Measurements from ENCODE around the gene PTPRT. TPM values are rescaled to one million over a fixed set of nuclear protein-coding genes. Genes with fewer than 3 reads are reported as not detected.

PTPRT gene
- total and polyA plus RNA-seq, 11 donors = 0.04 to 2.5 (median 0.25) TPM; not detected in 2

DNA sequence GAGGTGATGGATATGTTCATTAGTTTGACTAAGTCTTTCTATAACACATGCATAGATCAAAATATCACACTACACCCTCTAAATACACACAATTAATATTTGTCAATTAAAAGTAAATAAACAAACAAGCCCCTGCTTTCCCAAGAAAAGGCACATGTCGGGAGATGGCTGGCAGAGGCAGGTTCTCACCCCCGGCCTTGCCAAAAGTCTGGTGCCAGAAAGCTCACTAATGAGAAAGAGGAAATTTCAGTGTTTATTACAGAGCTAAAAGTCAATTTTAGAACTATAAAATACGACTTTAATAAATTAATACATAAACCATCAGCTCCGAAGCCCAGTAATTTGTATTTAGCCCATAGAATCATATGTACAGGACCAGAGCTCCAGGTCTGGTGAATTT is 404.7 kb downstream of the PTPRT start:
- DNase-seq (no peak), ATAC-seq (no peak)
- no peak for TF ChIP-seq POLR2A (IDR thresholded peaks at IDR 0.05)
- TF ChIP-seq, protein P1, sequence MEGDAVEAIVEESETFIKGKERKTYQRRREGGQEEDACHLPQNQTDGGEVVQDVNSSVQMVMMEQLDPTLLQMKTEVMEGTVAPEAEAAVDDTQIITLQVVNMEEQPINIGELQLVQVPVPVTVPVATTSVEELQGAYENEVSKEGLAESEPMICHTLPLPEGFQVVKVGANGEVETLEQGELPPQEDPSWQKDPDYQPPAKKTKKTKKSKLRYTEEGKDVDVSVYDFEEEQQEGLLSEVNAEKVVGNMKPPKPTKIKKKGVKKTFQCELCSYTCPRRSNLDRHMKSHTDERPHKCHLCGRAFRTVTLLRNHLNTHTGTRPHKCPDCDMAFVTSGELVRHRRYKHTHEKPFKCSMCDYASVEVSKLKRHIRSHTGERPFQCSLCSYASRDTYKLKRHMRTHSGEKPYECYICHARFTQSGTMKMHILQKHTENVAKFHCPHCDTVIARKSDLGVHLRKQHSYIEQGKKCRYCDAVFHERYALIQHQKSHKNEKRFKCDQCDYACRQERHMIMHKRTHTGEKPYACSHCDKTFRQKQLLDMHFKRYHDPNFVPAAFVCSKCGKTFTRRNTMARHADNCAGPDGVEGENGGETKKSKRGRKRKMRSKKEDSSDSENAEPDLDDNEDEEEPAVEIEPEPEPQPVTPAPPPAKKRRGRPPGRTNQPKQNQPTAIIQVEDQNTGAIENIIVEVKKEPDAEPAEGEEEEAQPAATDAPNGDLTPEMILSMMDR (IDR thresholded peaks at IDR 0.05) = no peak

DNA sequence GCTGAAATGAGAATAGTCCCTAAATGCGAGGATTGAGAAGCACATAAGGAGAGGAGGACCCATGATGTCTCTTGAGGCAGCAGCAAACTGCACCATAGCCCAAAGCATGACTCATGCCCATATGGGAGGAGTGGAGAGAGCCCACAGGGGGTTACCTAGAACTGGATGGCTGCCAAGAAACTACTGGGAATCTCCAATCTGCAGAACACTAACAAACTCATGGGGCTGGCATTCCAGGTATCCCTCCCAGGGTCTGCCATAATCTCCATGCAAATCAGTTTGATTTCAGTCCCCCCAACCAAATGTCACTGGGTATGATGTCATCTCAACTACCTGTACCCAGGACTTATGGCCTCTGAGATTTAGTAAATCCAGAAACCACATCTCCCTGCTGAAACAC is 410.5 kb downstream of the PTPRT start:
- Histone ChIP-seq H3K4me3 (no peak overlapping the region), H3K27ac (no peak overlapping the region), H3K9me3 (no peaks in the 10 kb centered on the region), H3K4me1 (no peaks in the 10 kb centered on the region), H3K27me3 (no peaks in the 10 kb centered on the region), H3K36me3 (no peaks in the 10 kb centered on the region)
- ATAC-seq (no peak), DNase-seq (no peak)
- intact Hi-C loops (cut with DNase I) = no loop called here
- WGBS, 4 donors = 84 to 92% (median 87%) methylated on average over 1 of the region's 1 CpG
- TF ChIP-seq, protein P1 (IDR thresholded peaks at IDR 0.05) = no peak
- TF ChIP-seq POLR2A (IDR thresholded peaks at IDR 0.05) = no peak

More for the DNA sequence above, 404.7 kb downstream of the PTPRT start:
- H3K4me1 ChIP-seq = no peaks in the 10 kb centered on the region
- H3K4me3 ChIP-seq = no peak overlapping the region
- H3K27me3 ChIP-seq = no peaks in the 10 kb centered on the region
- intact Hi-C loops (cut with DNase I) = no loop called here
- no peaks in the 10 kb centered on the region for H3K9me3 ChIP-seq
- H3K27ac ChIP-seq = no peak overlapping the region
- no peaks in the 10 kb centered on the region for H3K36me3 ChIP-seq
- WGBS, 4 donors = 58 to 88% (median 69%) methylated on average over 4 of the region's 4 CpGs

DNA sequence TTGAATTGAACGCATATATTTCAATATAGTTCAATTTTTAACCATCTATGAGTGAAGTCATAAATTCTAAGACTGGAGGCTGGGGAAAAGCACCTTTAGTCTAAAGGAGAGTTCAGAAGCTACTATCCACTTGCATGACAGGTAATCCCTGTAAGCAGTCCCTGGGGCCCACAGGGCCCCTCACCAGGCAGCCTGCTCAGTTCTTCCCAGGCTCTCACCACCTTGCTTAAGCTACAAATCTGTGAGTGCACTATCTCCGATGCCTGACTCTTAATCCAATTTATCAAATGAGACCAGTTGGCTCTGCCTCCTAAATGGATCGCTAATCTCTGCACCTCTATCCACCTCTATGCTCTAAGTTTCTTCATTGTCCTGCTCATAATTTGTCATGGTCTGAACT is 413.8 kb downstream of the PTPRT start:
- no peak for ATAC-seq
- 75 to 81% (median 78%) methylated on average over 3 of the region's 3 CpGs for WGBS, 4 donors
- no peaks in the 10 kb centered on the region for H3K9me3 ChIP-seq
- no peak for DNase-seq
- H3K4me1 ChIP-seq = no peaks in the 10 kb centered on the region
- TF ChIP-seq, protein P1 (IDR thresholded peaks at IDR 0.05) = no peak
- no peak for TF ChIP-seq POLR2A (IDR thresholded peaks at IDR 0.05)
- H3K27ac ChIP-seq = no peak overlapping the region
- no peak overlapping the region for H3K4me3 ChIP-seq
- intact Hi-C loops (cut with DNase I) = no loop called here
- H3K27me3 ChIP-seq = no peaks in the 10 kb centered on the region
- no peaks in the 10 kb centered on the region for H3K36me3 ChIP-seq

DNA sequence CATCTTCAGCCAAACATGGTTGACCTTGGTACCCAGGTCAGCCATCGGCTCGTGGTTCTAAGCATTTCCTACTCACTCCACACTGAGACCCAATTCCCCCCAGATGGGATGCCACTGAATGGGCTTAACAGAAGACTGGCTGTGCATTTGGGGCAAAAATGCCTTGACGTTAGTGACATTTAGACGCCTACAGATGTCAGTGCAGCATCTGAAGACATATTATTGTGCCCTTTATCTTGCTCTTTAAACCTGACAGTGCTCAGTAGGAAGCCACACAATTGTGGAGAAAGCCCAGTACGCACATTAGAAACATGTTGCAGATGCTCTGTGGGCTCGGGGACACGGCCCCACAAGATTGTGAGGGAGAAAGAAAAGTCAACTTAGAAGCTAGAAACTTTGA is 414.7 kb downstream of the PTPRT start:
- TF ChIP-seq, protein P1 (IDR thresholded peaks at IDR 0.05) = no peak
- no peak for TF ChIP-seq POLR2A (IDR thresholded peaks at IDR 0.05)
- Histone ChIP-seq H3K4me1 (no peaks in the 10 kb centered on the region), H3K27me3 (peaks cover 0 to 1% (median 0%) of the 10 kb centered on the region in 9 donors), H3K27ac (no peak overlapping the region), H3K9me3 (peaks cover 0 to 2% (median 0%) of the 10 kb centered on the region in 12 donors), H3K36me3 (no peaks in the 10 kb centered on the region), H3K4me3 (no peak overlapping the region)
- 69 to 74% (median 71%) methylated on average over 7 of the region's 7 CpGs for WGBS, 4 donors
- no peak for ATAC-seq
- intact Hi-C loops (cut with DNase I) = no loop called here
- DNase-seq = no peak
